HUES6 (cell line): ENCODE measurements around the gene FAM241B.

ENCODE experiments used
- H3K27ac ChIP-seq: 2 replicates; pipeline ENCODE4 v1.7.0; 2013; ENCODE audit warnings: low read depth, mild to moderate bottlenecking, low read length, inconsistent platforms
- H3K27me3 ChIP-seq: 2 replicates; pipeline ENCODE4 v1.6.1; 2013; ENCODE audit warnings: low read length; ENCODE audit not compliant: control insufficient read depth, insufficient read depth
- H3K36me3 ChIP-seq: 2 replicates; pipeline ENCODE4 v1.6.1; 2013; ENCODE audit warnings: low read length; ENCODE audit not compliant: control insufficient read depth, insufficient read depth
- H3K4me1 ChIP-seq: 2 replicates; pipeline ENCODE4 v1.6.1; 2013; ENCODE audit warnings: low read length; ENCODE audit not compliant: control insufficient read depth, insufficient read depth
- H3K4me3 ChIP-seq: 2 replicates; pipeline ENCODE4 v1.5.1; 2013; ENCODE audit warnings: low read depth, low read length
- H3K9ac ChIP-seq: one replicate; pipeline ENCODE4 v1.6.1; 2013; ENCODE audit warnings: mild to moderate bottlenecking, low read length
- H3K9me3 ChIP-seq: 2 replicates; pipeline ENCODE4 v1.6.1; 2013; ENCODE audit warnings: low read depth, low read length; ENCODE audit not compliant: control insufficient read depth, insufficient read depth

FAM241B gene

GRCh38 chr10:69674786-69675185 lies 44.7 kb downstream of the FAM241B start:
- Histone ChIP-seq H3K27ac (no peak overlapping the region), H3K4me1 (0 out of 2 replicates have a peak, but pooled peaks cover 2% of the 10 kb centered on the region), H3K9me3 (no peaks in the 10 kb centered on the region), H3K9ac (no peak overlapping the region), H3K36me3 (no peaks in the 10 kb centered on the region), H3K27me3 (peaks cover 12% of the 10 kb centered on the region; the same call in 1 of the 2 replicates), H3K4me3 (no peak overlapping the region)

GRCh38 chr10:69676301-69676700 lies 46.3 kb downstream of the FAM241B start:
- no peaks in the 10 kb centered on the region for H3K36me3 ChIP-seq
- peaks cover 18% of the 10 kb centered on the region; the same call in 1 of the 2 replicates for H3K27me3 ChIP-seq
- H3K9ac ChIP-seq: no peak overlapping the region
- no peak overlapping the region for H3K27ac ChIP-seq
- no peak overlapping the region for H3K4me3 ChIP-seq
- H3K4me1 ChIP-seq: 0 out of 2 replicates have a peak, but pooled peaks cover 2% of the 10 kb centered on the region
- no peaks in the 10 kb centered on the region for H3K9me3 ChIP-seq

GRCh38 chr10:69677985-69678654 lies 48.1 kb downstream of the FAM241B start:
- no peak overlapping the region for H3K27ac ChIP-seq
- 0 out of 2 replicates have a peak, but pooled peaks cover 2% of the 10 kb centered on the region for H3K4me1 ChIP-seq
- peaks cover 18% of the 10 kb centered on the region; the same call in 1 of the 2 replicates for H3K27me3 ChIP-seq
- no peak overlapping the region for H3K4me3 ChIP-seq
- no peaks in the 10 kb centered on the region for H3K9me3 ChIP-seq
- H3K9ac ChIP-seq: no peak overlapping the region
- no peaks in the 10 kb centered on the region for H3K36me3 ChIP-seq

- peaks cover 8% of the 10 kb centered on the region; the same call in 1 of the 2 replicates for H3K4me1 ChIP-seq
- H3K9ac ChIP-seq: no peak overlapping the region
- H3K9me3 ChIP-seq: no peaks in the 10 kb centered on the region
- no peak overlapping the region for H3K4me3 ChIP-seq
- no peak overlapping the region for H3K27ac ChIP-seq
- H3K27me3 ChIP-seq: peaks cover 18% of the 10 kb centered on the region; the same call in 1 of the 2 replicates
- no peaks in the 10 kb centered on the region for H3K36me3 ChIP-seq
These were observed 49.7 kb downstream of the FAM241B start for GRCh38 chr10:69679736-69680135.

- peaks cover 12% of the 10 kb centered on the region; the same call in 1 of the 2 replicates for H3K4me1 ChIP-seq
- H3K4me3 ChIP-seq: no peak overlapping the region
- H3K27ac ChIP-seq: no peak overlapping the region
- peaks cover 18% of the 10 kb centered on the region; the same call in 1 of the 2 replicates for H3K27me3 ChIP-seq
- no peaks in the 10 kb centered on the region for H3K9me3 ChIP-seq
- no peaks in the 10 kb centered on the region for H3K36me3 ChIP-seq
- H3K9ac ChIP-seq: no peak overlapping the region
These were observed 50.6 kb downstream of the FAM241B start for GRCh38 chr10:69680610-69681009.

- Histone ChIP-seq H3K27me3 (peaks cover 18% of the 10 kb centered on the region; the same call in 1 of the 2 replicates), H3K27ac (no peak overlapping the region), H3K4me1 (peaks cover 10% of the 10 kb centered on the region; the same call in 1 of the 2 replicates), H3K9me3 (no peaks in the 10 kb centered on the region), H3K4me3 (no peak overlapping the region), H3K36me3 (no peaks in the 10 kb centered on the region), H3K9ac (no peak overlapping the region)
These were observed 51.4 kb downstream of the FAM241B start for GRCh38 chr10:69681436-69681835.

GRCh38 chr10:69682955-69683474 lies 53.0 kb downstream of the FAM241B start:
- Histone ChIP-seq H3K4me1 (peaks cover 10% of the 10 kb centered on the region; the same call in 1 of the 2 replicates), H3K9me3 (0 out of 2 replicates have a peak, but pooled peaks cover 2% of the 10 kb centered on the region), H3K4me3 (no peak overlapping the region), H3K9ac (no peak overlapping the region), H3K27ac (no peak overlapping the region), H3K27me3 (peaks cover 18% of the 10 kb centered on the region; the same call in 1 of the 2 replicates), H3K36me3 (no peaks in the 10 kb centered on the region)
